Sigmoid colon (tissue), 7 donors: ENCODE measurements around the gene PIF1. TPM values are rescaled to one million over a fixed set of nuclear protein-coding genes. Genes with fewer than 3 reads are reported as not detected.

ENCODE experiments used
- DNase-seq: peaks from one replicate; pipeline ENCODE4 v3.0.0-alpha.2; 2019
- H3K27ac ChIP-seq, 4 donors: fragments of 200-600 bp; sonication (generic); one replicate each; pipeline ENCODE4 v1.5.1; 2016 to 2019; ENCODE audit warnings: mild to moderate bottlenecking in 1 of 4
- H3K27me3 ChIP-seq, 3 donors: fragments of 200-600 bp; sonication (generic); one replicate each; pipeline ENCODE4 v1.5.1; 2019; ENCODE audit warnings: mild to moderate bottlenecking in 1 of 3
- H3K36me3 ChIP-seq, 4 donors: fragments of 200-600 bp; sonication (generic); one replicate each; pipeline ENCODE4 v1.5.1; 2016 to 2019
- H3K4me1 ChIP-seq, 4 donors: fragments of 200-600 bp; sonication (generic); one replicate each; pipeline ENCODE4 v1.5.1; 2017 to 2019
- H3K4me3 ChIP-seq, 4 donors: fragments of 200-600 bp; sonication (generic); one replicate each; pipeline ENCODE4 v1.5.1; 2017 to 2019; ENCODE audit warnings: mild to moderate bottlenecking in 2 of 4, moderate library complexity in 1 of 4
- H3K9me3 ChIP-seq, 4 donors: fragments of 200-600 bp in 3 of 4; sonication (generic) in 3 of 4; one replicate each; pipeline versions ENCODE4 v1.5.1 to v1.6.1; 2013 to 2019
- EP300 ChIP-seq, 4 donors: sonication (generic); formaldehyde crosslinking; IDR thresholded peaks; one replicate each; pipeline ENCODE4 v1.6.1; 2017; ENCODE audit warnings: antibody characterized with exemption in 4 of 4
- POLR2A ChIP-seq, 2 donors: fragments of 450-650 bp; IDR thresholded peaks; one replicate each; pipeline ENCODE4 v1.6.1; 2016; ENCODE audit warnings: antibody characterized with exemption in 2 of 2, mild to moderate bottlenecking in 2 of 2, moderate library complexity in 2 of 2
- POLR2AphosphoS5 ChIP-seq, 4 donors: sonication (generic); formaldehyde crosslinking; IDR thresholded peaks; one replicate each; pipeline ENCODE4 v1.6.1; 2017; ENCODE audit warnings: antibody characterized with exemption in 4 of 4
- WGBS, 2 donors: extraction: QIAGEN DNeasy Blood & Tissue Kit; methylation state at CpG; one replicate each; pipeline ENCODE4 v1.1.7; 2013; 5-methylcytosine and 5-hydroxymethylcytosine counted together
- intact Hi-C: fragments of 100-400 bp; cut with DNase I; formaldehyde crosslinking; loops from one replicate; pipeline ENCODE4 v1.15.1; 2023
- polyA plus RNA-seq, 3 donors: library from polyadenylated mRNA; stranded (reverse); fragments of 200-250 nt; gene quantifications; one replicate each; pipeline ENCODE4 v1.2.3, GENCODE V29; 2013
- total RNA-seq, 4 donors: library from RNA; depleted of rRNA; stranded (reverse); fragments of >200 nt; gene quantifications; one replicate each; pipeline ENCODE4 v1.1.0, GENCODE V29; 2016
- TF ChIP-seq, protein P1 (sequence below), 4 experiments: fragments of 450-650 bp in 3 of 4; fragments of 200-600 bp in 1 of 4; IDR thresholded peaks; one replicate each; pipeline ENCODE4 v1.5.1; 2016 to 2019; ENCODE audit warnings: antibody characterized with exemption in 4 of 4, mild to moderate bottlenecking in 3 of 4, moderate library complexity in 2 of 4
- donor health status: healthy with polysubstance abuse.
- donor health status: Bipolar disorder and iron deficiency.
- donor health status: healthy.

Gene PIF1
- total and polyA plus RNA-seq, 7 donors: 0.69 to 12.9 (median 2.4) TPM

DNA sequence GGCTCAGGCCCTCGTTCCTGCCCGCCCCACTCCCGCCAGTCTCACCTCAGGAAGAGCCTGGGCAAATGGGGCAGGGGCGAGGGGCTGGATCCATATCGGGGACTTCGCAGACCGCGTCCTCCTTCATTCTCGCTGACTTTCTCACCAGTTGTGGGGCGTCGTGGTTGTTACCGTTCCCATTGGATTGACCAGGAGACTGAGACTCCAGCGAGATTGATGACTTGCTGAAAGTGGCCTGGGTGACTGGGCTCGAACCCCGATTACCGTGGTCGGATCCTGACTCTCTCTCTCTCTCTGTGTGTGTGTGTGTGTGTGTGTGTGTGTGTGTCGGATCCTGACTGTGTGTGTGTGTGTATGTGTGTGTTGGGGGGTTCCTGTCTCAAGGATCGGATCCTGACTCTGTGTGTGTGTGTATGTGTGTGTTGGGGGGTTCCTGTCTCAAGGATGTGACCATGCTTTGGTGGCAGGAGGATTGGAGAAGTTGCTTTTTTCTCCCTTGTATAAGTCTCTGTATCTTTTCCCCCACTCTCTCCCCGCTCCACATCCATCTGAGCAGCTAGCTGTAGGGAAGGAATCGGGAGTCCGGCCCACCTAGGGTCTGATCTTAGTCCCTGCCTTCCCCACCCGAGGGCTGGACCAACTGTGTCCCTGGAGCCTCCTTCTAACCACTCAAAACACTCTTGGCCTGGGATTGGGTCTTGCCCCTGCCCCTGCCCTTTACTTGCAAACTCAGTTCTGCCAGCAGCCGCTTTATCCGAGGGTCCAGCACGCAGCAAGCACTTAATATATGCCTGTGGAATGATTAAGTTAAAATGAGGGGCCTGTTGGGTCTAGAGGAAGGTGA, 16.9 kb upstream of the PIF1 start:
- Histone ChIP-seq H3K36me3 (no peaks in the 10 kb centered on the region), H3K4me1 (peaks cover 0 to 59% (median 51%) of the 10 kb centered on the region in 4 donors), H3K9me3 (no peaks in the 10 kb centered on the region), H3K27me3 (no peaks in the 10 kb centered on the region), H3K4me3 (peak overlapping the region; percentile 79 to 99 (median 97)), H3K27ac (peak overlapping the region; percentile 92 to 99 (median 98))
- peak; percentile 78 for DNase-seq
- WGBS, 2 donors: 10 to 22% methylated on average over 26 of the region's 26 CpGs
- intact Hi-C loops: loop anchor here (2.0 to 5.0 kb wide), 2 partner anchors 50 to 150 kb away; no protein-coding TSS in a partner anchor
- TF ChIP-seq EP300 (IDR thresholded peaks at IDR 0.05) (no peak), POLR2AphosphoS5 (IDR thresholded peaks at IDR 0.05) (peak in 1 of 4 donors; percentile 43), POLR2A (IDR thresholded peaks at IDR 0.05) (no peak)
- TF ChIP-seq, protein P1, sequence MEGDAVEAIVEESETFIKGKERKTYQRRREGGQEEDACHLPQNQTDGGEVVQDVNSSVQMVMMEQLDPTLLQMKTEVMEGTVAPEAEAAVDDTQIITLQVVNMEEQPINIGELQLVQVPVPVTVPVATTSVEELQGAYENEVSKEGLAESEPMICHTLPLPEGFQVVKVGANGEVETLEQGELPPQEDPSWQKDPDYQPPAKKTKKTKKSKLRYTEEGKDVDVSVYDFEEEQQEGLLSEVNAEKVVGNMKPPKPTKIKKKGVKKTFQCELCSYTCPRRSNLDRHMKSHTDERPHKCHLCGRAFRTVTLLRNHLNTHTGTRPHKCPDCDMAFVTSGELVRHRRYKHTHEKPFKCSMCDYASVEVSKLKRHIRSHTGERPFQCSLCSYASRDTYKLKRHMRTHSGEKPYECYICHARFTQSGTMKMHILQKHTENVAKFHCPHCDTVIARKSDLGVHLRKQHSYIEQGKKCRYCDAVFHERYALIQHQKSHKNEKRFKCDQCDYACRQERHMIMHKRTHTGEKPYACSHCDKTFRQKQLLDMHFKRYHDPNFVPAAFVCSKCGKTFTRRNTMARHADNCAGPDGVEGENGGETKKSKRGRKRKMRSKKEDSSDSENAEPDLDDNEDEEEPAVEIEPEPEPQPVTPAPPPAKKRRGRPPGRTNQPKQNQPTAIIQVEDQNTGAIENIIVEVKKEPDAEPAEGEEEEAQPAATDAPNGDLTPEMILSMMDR (IDR thresholded peaks at IDR 0.05): no peak

DNA sequence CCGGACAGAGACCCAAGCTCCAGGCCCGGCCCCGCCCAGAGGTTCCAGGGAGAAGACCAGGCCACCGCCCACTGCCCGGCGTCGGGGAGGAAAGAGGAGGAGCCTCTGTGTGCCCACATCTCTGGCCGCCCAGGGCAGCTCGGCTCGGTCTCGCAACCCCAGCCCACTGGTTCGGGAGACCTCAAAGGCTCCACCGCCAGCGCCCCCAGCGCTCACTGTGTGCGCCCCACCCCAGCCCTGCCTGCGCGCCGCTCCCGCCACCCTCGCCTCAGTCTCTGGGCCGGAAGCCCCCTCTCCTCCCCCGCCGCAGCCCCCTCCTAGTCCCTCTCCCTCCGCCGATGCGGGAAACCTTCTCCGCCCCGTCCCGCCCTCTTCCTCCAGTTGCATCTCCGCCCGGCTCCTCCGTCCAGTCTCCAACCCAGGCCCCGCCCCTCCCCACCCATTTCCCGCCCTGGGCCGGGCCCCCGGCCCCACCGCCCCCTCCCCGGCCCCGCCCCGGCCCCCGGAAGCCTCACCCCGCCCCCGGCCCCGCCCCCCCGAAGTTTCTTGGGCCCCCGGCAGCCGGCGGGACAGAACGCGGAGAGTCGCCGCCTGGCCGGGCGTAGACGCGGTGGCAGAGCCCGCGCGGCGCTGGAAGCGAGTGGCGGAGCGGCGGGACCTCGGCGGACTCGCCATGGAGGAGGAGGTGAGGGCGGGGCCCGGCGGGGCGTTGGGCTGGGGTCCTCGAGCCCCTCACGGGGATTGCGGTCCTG, 16.1 kb upstream of the PIF1 start, which contains the start of gene PLEKHO2:
Gene PLEKHO2, plus strand, starts transcription at position 572 of the 752 bp plus-strand sequence. Its CDS starts 102 bp downstream, at position 674.
- Histone ChIP-seq H3K4me1 (peaks cover 0 to 51% (median 44%) of the 10 kb centered on the region in 4 donors), H3K4me3 (peak within 1 kb of the TSS; percentile 79 to 99 (median 97)), H3K9me3 (no peaks in the 10 kb centered on the region), H3K27ac (peak within 1 kb of the TSS; percentile 92 to 99 (median 98)), H3K27me3 (no peaks in the 10 kb centered on the region), H3K36me3 (no peaks in the 10 kb centered on the region)
- intact Hi-C loops: loop anchor here (2.0 to 5.0 kb wide), 2 partner anchors 51 to 151 kb away; no protein-coding TSS in a partner anchor
- DNase-seq: peak; percentile 99
- TF ChIP-seq POLR2A (IDR thresholded peaks at IDR 0.05) (peak; percentile 76 to 82), EP300 (IDR thresholded peaks at IDR 0.05) (no peak), POLR2AphosphoS5 (IDR thresholded peaks at IDR 0.05) (peak; percentile 93 to 97 (median 94))
- TF ChIP-seq, protein P1 (IDR thresholded peaks at IDR 0.05): peak in 1 of 4 experiments; percentile 22
- WGBS, 2 donors: 1% methylated on average over 75 of the region's 75 CpGs

DNA sequence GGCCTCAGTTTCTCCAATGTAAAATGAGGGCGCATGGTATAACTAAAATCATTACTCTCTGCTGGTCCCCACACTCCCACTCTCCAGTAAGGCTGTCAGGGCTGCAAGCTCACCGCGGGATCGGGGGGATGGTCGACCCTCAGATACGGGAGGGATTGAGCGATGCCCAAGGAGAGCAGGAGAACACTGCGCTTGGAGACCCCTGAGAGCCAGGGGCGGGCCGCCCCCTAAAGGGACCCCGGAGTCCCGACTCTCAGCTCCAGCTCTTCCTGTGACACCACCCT, 15.6 kb upstream of the PIF1 start:
- H3K27ac ChIP-seq: peak overlapping the region; percentile 92 to 99 (median 98)
- WGBS, 2 donors: 3 to 8% methylated on average over 12 of the region's 12 CpGs
- H3K4me1 ChIP-seq: peaks cover 0 to 51% (median 43%) of the 10 kb centered on the region in 4 donors
- peak overlapping the region; percentile 79 to 99 (median 97) for H3K4me3 ChIP-seq
- intact Hi-C loops: loop anchor here (5.0 kb wide), 1 partner anchor 151 kb away; no protein-coding TSS in a partner anchor
- no peak for DNase-seq
- H3K9me3 ChIP-seq: no peaks in the 10 kb centered on the region
- H3K27me3 ChIP-seq: no peaks in the 10 kb centered on the region
- TF ChIP-seq, protein P1 (IDR thresholded peaks at IDR 0.05): no peak
- TF ChIP-seq EP300 (IDR thresholded peaks at IDR 0.05) (no peak), POLR2A (IDR thresholded peaks at IDR 0.05) (no peak), POLR2AphosphoS5 (IDR thresholded peaks at IDR 0.05) (no peak)
- no peaks in the 10 kb centered on the region for H3K36me3 ChIP-seq

DNA sequence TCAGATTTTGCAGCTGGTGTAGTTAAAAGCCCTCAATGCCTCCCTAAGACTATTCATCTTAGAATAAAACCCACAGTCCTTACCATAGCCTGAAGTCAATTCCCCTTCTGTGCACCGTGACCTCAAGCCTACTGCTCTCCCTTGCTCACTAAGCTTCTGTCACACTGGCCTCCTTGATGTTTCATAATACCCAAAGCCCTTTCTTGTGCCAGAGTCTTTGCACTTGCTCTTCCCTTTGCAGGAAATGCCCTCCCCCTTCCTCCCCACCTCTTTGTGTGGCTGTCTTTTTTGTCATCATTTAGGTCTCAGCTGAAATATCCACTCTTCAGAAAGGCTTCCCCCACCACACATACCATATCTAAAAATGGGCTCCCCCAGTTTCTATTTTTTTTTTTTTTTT, 12.1 kb upstream of the PIF1 start:
- TF ChIP-seq POLR2AphosphoS5 (IDR thresholded peaks at IDR 0.05): peak in 1 of 4 donors; percentile 26
- TF ChIP-seq, protein P1 (IDR thresholded peaks at IDR 0.05): no peak
- Histone ChIP-seq H3K27me3 (no peaks in the 10 kb centered on the region), H3K27ac (no peak overlapping the region), H3K9me3 (no peaks in the 10 kb centered on the region), H3K4me1 (peaks cover 0 to 23% (median 18%) of the 10 kb centered on the region in 4 donors), H3K4me3 (no peak overlapping the region), H3K36me3 (no peaks in the 10 kb centered on the region)
- peak; percentile 67 for DNase-seq
- WGBS, 2 donors: 52 to 81% methylated on average over 1 of the region's 1 CpG
- intact Hi-C loops: no loop called here
